ENCODE data around the gene SPECC1. TPM values are rescaled to one million over a fixed set of nuclear protein-coding genes. Genes with fewer than 3 reads are reported as not detected.

Gene SPECC1
- total and polyA plus RNA-seq, 2 of the 13 experiments (the other 11 are each of a cell fraction or from before 2014, with no cell fraction given), result 2.3 to 6.9 TPM

GRCh38 chr17:20043021-20043420 lies 33.9 kb downstream of the SPECC1 start:
- no peaks in the 10 kb centered on the region for H3K4me1 ChIP-seq (ENCODE audit: insufficient read depth, low read length)
- no peak overlapping the region for H2AFZ ChIP-seq (ENCODE audit: low read length)
- H3K36me3 ChIP-seq (replicated peaks in 1 of 2; ENCODE audit: control insufficient read depth in 1 of 2, insufficient read depth in 2 of 2, low read length in 2 of 2), result no peaks in the 10 kb centered on the region
- POLR2A ChIA-PET, result no interaction called here
- ATAC-seq, result no peak
- H3K4me2 ChIP-seq (ENCODE audit: low read depth, low read length), result no peak overlapping the region
- no peak overlapping the region for H3K4me3 ChIP-seq (replicated peaks in 1 of 3; ENCODE audit: insufficient read depth in 1 of 3, low read depth in 2 of 3, low read length in 3 of 3)
- CTCF ChIA-PET (ENCODE audit: low intra/inter-chr PET ratio, low total read pairs), result no interaction called here
- no TSS peak for BruUV-seq (replicated peaks)
- in situ Hi-C loops (cut with HindIII; ENCODE audit: extremely low pct_ligation_motif_present, low pct_unique_long_range_greater_than_20kb) (no loop called here), intact Hi-C loops (cut with micrococcal nuclease; ENCODE audit: unreplicated experiment) (no loop called here)
- no peaks in the 10 kb centered on the region for H4K20me1 ChIP-seq (ENCODE audit: insufficient read depth, low read length)
- H3K9ac ChIP-seq (ENCODE audit: insufficient read depth, low read depth, low read length), result no peak overlapping the region
- no peak overlapping the region for H3K27ac ChIP-seq (ENCODE audit: extremely low read length, insufficient read depth, low read length)
- no peak for TF ChIP-seq SIN3A (IDR thresholded peaks at IDR 0.05; ENCODE audit: borderline replicate concordance, low read depth, low read length)
- no peak for TF ChIP-seq HBP1 (CRISPR knock-in tag; IDR thresholded peaks at IDR 0.05; ENCODE audit: low read depth)
- no peak for TF ChIP-seq SPEN (CRISPR knock-in tag; IDR thresholded peaks at IDR 0.05; ENCODE audit: low read depth)
- no peak for TF ChIP-seq ZNF329 (CRISPR knock-in tag; IDR thresholded peaks at IDR 0.05; ENCODE audit: low read depth)
- TF ChIP-seq IRF2 (CRISPR knock-in tag; IDR thresholded peaks at IDR 0.05), result no peak
- no peak for TF ChIP-seq ZNF749 (CRISPR knock-in tag; IDR thresholded peaks at IDR 0.05; ENCODE audit: borderline replicate concordance)
- no peaks in the 10 kb centered on the region for H3K79me2 ChIP-seq (ENCODE audit: insufficient read depth, low read length)
- peaks cover 0 to 21% of the 10 kb centered on the region in 2 experiments; a peak in 2 of 5 replicates for H3K27me3 ChIP-seq (ENCODE audit: control insufficient read depth in 1 of 2, insufficient read depth in 2 of 2, low read length in 2 of 2)
- DNase-seq (ENCODE audit: low spot score), result no peak
- 15% methylated on average over 3 of the region's 3 CpGs for WGBS (ENCODE audit: low lambda C conversion rate)
- no peaks in the 10 kb centered on the region for H3K9me3 ChIP-seq (ENCODE audit: low read length)
- no peak for FAIRE-seq

DNA sequence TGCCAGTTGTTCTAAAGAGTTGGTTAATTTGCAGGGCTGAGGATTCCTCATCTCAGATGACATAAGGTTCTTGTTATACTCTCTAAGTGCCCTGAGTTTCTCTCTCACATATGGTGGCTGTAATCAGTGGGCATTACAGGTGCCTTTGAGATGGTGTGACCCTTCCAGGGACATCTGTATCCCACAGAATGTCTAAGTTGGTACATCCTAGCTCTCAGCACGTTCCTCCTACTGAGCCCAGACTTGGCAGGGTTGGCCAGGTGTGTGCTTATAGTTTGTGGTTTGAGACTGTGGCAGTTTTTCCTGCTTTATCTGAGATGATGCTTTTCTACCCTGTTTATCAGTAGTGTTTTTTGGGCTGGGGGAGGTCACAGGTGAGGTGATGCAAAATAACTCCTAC lies 36.3 kb downstream of the SPECC1 start:
- Histone ChIP-seq H2AFZ (ENCODE audit: low read length) (no peak overlapping the region), H3K4me2 (ENCODE audit: low read depth, low read length) (no peak overlapping the region), H4K20me1 (ENCODE audit: insufficient read depth, low read length) (no peaks in the 10 kb centered on the region), H3K9me3 (ENCODE audit: low read length) (no peaks in the 10 kb centered on the region), H3K36me3 (replicated peaks in 1 of 2; ENCODE audit: control insufficient read depth in 1 of 2, insufficient read depth in 2 of 2, low read length in 2 of 2) (no peaks in the 10 kb centered on the region), H3K79me2 (ENCODE audit: insufficient read depth, low read length) (no peaks in the 10 kb centered on the region), H3K27me3 (ENCODE audit: control insufficient read depth in 1 of 2, insufficient read depth in 2 of 2, low read length in 2 of 2) (peaks cover 0 to 19% of the 10 kb centered on the region in 2 experiments; a peak in 2 of 5 replicates), H3K27ac (ENCODE audit: extremely low read length, insufficient read depth, low read length) (no peak overlapping the region), H3K9ac (ENCODE audit: insufficient read depth, low read depth, low read length) (no peak overlapping the region), H3K4me1 (ENCODE audit: insufficient read depth, low read length) (no peaks in the 10 kb centered on the region), H3K4me3 (replicated peaks in 1 of 3; ENCODE audit: insufficient read depth in 1 of 3, low read depth in 2 of 3, low read length in 3 of 3) (no peak overlapping the region)
- ATAC-seq (no peak), FAIRE-seq (no peak), DNase-seq (ENCODE audit: low spot score) (no peak)
- BruUV-seq (replicated peaks), result no TSS peak
- POLR2A ChIA-PET, result no interaction called here
- in situ Hi-C loops (cut with HindIII; ENCODE audit: extremely low pct_ligation_motif_present, low pct_unique_long_range_greater_than_20kb) (no loop called here), intact Hi-C loops (cut with micrococcal nuclease; ENCODE audit: unreplicated experiment) (no loop called here)
- 0% methylated on average over 1 of the region's 1 CpG for WGBS (ENCODE audit: low lambda C conversion rate)
- CTCF ChIA-PET (ENCODE audit: low intra/inter-chr PET ratio, low total read pairs), result interaction anchor here (0.7 kb wide), 1 partner anchor 76 kb away, joined by 3 read pairs; no protein-coding TSS in a partner anchor
- TF ChIP-seq, protein P1, sequence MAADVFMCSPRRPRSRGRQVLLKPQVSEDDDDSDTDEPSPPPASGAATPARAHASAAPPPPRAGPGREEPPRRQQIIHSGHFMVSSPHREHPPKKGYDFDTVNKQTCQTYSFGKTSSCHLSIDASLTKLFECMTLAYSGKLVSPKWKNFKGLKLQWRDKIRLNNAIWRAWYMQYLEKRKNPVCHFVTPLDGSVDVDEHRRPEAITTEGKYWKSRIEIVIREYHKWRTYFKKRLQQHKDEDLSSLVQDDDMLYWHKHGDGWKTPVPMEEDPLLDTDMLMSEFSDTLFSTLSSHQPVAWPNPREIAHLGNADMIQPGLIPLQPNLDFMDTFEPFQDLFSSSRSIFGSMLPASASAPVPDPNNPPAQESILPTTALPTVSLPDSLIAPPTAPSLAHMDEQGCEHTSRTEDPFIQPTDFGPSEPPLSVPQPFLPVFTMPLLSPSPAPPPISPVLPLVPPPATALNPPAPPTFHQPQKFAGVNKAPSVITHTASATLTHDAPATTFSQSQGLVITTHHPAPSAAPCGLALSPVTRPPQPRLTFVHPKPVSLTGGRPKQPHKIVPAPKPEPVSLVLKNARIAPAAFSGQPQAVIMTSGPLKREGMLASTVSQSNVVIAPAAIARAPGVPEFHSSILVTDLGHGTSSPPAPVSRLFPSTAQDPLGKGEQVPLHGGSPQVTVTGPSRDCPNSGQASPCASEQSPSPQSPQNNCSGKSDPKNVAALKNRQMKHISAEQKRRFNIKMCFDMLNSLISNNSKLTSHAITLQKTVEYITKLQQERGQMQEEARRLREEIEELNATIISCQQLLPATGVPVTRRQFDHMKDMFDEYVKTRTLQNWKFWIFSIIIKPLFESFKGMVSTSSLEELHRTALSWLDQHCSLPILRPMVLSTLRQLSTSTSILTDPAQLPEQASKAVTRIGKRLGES (CRISPR knock-in tag; IDR thresholded peaks at IDR 0.05; ENCODE audit: borderline replicate concordance), result no peak
- TF ChIP-seq ZNF30 (CRISPR knock-in tag; IDR thresholded peaks at IDR 0.05), result no peak
- no peak for TF ChIP-seq GTF3A (CRISPR knock-in tag; conservative IDR thresholded peaks at IDR 0.05)
- TF ChIP-seq, protein P2, sequence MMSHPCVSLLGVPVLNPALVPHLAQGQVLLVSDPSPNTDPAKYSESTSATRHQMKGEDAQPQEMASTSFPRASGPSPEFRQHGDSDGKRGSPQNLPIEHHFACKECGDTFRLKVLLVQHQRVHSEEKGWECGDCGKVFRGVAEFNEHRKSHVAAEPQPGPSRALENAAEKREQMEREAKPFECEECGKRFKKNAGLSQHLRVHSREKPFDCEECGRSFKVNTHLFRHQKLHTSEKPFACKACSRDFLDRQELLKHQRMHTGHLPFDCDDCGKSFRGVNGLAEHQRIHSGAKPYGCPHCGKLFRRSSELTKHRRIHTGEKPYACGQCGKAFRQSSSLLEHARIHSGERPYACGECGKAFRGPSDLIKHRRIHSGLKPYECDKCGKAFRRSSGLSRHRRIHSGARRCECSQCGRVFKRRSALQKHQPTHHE (CRISPR knock-in tag; IDR thresholded peaks at IDR 0.05; ENCODE audit: borderline replicate concordance), result no peak
